ENCODE data around the gene LRRC18. TPM values are rescaled to one million over a fixed set of nuclear protein-coding genes. Genes with fewer than 3 reads are reported as not detected.

LRRC18 gene
- total RNA-seq, 1 experiment from 2014 or later: not detected

DNA sequence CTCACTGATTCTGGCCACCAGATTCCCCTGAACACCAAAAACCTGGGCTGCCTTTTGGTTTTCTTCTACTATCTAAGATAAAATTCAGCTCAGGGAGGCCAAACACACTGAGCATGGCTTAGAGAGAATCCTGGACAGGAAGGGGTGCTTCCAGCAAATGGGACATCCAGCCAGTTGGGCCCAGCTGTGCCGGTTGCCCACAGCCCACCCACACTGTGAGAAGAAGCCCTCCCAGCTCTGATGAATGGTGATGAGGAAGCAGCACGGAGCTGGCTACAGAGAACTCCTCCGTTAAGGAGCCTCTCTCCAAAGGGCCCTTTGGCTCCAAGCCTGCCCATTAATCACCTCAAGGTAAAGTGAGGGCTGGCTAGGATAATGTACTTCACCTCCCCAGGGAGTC is 15.9 kb downstream of the LRRC18 start:
- ChIA-PET POLR2A (no interaction called here), CTCF (interaction anchor here (0.5 kb wide), 1 partner anchor 587 kb away, joined by 3 read pairs; no protein-coding TSS in a partner anchor)
- no peak overlapping the region for H3K4me3 Mint-ChIP-seq (ENCODE audit: unreplicated experiment)
- no peaks in the 10 kb centered on the region for H3K36me3 Mint-ChIP-seq (ENCODE audit: insufficient read depth, unreplicated experiment)
- H3K4me3 ChIP-seq (ENCODE audit: low read depth, low read length): no peak overlapping the region
- BruUV-seq (replicated peaks): no TSS peak
- H3K27ac Mint-ChIP-seq (ENCODE audit: unreplicated experiment): no peak overlapping the region
- H3K27me3 ChIP-seq (replicated peaks; ENCODE audit: control insufficient read depth, insufficient read depth, low read length): 0 out of 2 replicates have a peak, but pooled peaks cover 2% of the 10 kb centered on the region
- H3K9me3 ChIP-seq: no peaks in the 10 kb centered on the region
- H3K4me1 ChIP-seq: no peaks in the 10 kb centered on the region
- intact Hi-C loops (cut with micrococcal nuclease; ENCODE audit: unreplicated experiment): no loop called here
- no peaks in the 10 kb centered on the region for H3K4me1 Mint-ChIP-seq (ENCODE audit: low read depth, unreplicated experiment)
- H3K9me3 Mint-ChIP-seq (ENCODE audit: unreplicated experiment): no peaks in the 10 kb centered on the region
- DNase-seq: no peak
- TF ChIP-seq, protein P1, sequence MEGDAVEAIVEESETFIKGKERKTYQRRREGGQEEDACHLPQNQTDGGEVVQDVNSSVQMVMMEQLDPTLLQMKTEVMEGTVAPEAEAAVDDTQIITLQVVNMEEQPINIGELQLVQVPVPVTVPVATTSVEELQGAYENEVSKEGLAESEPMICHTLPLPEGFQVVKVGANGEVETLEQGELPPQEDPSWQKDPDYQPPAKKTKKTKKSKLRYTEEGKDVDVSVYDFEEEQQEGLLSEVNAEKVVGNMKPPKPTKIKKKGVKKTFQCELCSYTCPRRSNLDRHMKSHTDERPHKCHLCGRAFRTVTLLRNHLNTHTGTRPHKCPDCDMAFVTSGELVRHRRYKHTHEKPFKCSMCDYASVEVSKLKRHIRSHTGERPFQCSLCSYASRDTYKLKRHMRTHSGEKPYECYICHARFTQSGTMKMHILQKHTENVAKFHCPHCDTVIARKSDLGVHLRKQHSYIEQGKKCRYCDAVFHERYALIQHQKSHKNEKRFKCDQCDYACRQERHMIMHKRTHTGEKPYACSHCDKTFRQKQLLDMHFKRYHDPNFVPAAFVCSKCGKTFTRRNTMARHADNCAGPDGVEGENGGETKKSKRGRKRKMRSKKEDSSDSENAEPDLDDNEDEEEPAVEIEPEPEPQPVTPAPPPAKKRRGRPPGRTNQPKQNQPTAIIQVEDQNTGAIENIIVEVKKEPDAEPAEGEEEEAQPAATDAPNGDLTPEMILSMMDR (IDR thresholded peaks at IDR 0.05; ENCODE audit: insufficient read depth in 1 of 2, low read depth in 1 of 2, low read length in 1 of 2, severe bottlenecking in 1 of 2, unreplicated experiment in 1 of 2): no peak
- H3K27me3 Mint-ChIP-seq (ENCODE audit: insufficient read depth, unreplicated experiment): peaks cover 27% of the 10 kb centered on the region
- no peaks in the 10 kb centered on the region for H3K36me3 ChIP-seq (ENCODE audit: control insufficient read depth, insufficient read depth, low read length)

DNA sequence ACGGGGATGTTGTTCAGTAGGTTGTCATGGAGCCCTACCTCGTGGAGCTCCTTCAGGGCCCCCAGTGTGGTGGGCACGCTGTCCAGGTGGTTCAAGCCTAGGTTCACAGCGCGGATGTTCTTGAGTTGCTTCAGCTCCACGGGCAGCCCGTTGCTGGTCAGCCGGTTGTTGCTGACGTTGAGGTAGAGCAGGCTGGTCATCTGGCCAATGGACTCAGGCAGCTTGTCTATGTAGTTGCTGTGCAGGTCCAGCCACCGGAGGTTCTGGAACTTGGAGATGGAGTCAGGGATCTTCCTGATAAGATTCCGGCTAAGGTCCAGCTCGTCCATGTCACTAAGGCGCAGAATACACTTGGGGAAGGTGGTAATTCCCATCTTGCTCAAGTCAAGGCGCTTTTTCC is 26.0 kb downstream of the LRRC18 start:
- Histone ChIP-seq H3K27me3 (replicated peaks; ENCODE audit: control insufficient read depth, insufficient read depth, low read length) (peaks cover 4% of the 10 kb centered on the region), H3K4me1 (no peaks in the 10 kb centered on the region), H3K9me3 (no peaks in the 10 kb centered on the region), H3K36me3 (ENCODE audit: control insufficient read depth, insufficient read depth, low read length) (no peaks in the 10 kb centered on the region), H3K4me3 (ENCODE audit: low read depth, low read length) (no peak overlapping the region)
- POLR2A ChIA-PET: no interaction called here
- intact Hi-C loops (cut with micrococcal nuclease; ENCODE audit: unreplicated experiment): no loop called here
- H3K27ac Mint-ChIP-seq (ENCODE audit: unreplicated experiment): no peak overlapping the region
- no peaks in the 10 kb centered on the region for H3K4me1 Mint-ChIP-seq (ENCODE audit: low read depth, unreplicated experiment)
- DNase-seq: no peak
- H3K9me3 Mint-ChIP-seq (ENCODE audit: unreplicated experiment): peaks cover 9% of the 10 kb centered on the region
- BruUV-seq (replicated peaks): no TSS peak
- no peaks in the 10 kb centered on the region for H3K36me3 Mint-ChIP-seq (ENCODE audit: insufficient read depth, unreplicated experiment)
- H3K27me3 Mint-ChIP-seq (ENCODE audit: insufficient read depth, unreplicated experiment): peaks cover 42% of the 10 kb centered on the region
- TF ChIP-seq, protein P1 (IDR thresholded peaks at IDR 0.05; ENCODE audit: insufficient read depth in 1 of 2, low read depth in 1 of 2, low read length in 1 of 2, severe bottlenecking in 1 of 2, unreplicated experiment in 1 of 2): no peak
- CTCF ChIA-PET: interaction anchor here (0.6 kb wide), 1 partner anchor 257 kb away, joined by 4 read pairs; no protein-coding TSS in a partner anchor
- H3K4me3 Mint-ChIP-seq (ENCODE audit: unreplicated experiment): no peak overlapping the region

DNA sequence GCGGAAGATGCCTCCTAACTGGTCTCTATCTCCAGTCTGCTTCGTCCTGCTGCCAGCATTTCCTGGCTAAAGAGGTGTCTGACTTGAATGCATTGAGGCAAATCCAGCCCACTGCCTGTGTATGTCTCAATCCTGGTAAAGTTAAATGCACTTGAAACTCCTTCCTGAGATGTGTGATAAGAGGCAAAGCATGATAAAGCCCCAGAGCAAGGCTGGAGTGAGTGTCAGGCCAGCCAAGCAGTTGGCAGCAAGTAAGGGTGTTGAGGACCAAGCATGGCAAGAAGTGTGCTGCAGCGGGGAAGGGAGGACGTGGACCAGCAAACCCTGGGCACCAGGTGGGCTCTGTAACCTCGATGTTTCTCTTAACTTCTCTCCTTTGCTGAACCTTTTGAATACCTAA is 29.1 kb downstream of the LRRC18 start:
- no peak overlapping the region for H3K27ac Mint-ChIP-seq (ENCODE audit: unreplicated experiment)
- H3K27me3 Mint-ChIP-seq (ENCODE audit: insufficient read depth, unreplicated experiment): peaks cover 35% of the 10 kb centered on the region
- H3K36me3 Mint-ChIP-seq (ENCODE audit: insufficient read depth, unreplicated experiment): no peaks in the 10 kb centered on the region
- no peak for DNase-seq
- H3K27me3 ChIP-seq (replicated peaks; ENCODE audit: control insufficient read depth, insufficient read depth, low read length): peaks cover 2% of the 10 kb centered on the region; the same call in 1 of the 2 replicates
- H3K4me1 ChIP-seq: no peaks in the 10 kb centered on the region
- no peak overlapping the region for H3K4me3 ChIP-seq (ENCODE audit: low read depth, low read length)
- ChIA-PET CTCF (no interaction called here), POLR2A (no interaction called here)
- no peak overlapping the region for H3K4me3 Mint-ChIP-seq (ENCODE audit: unreplicated experiment)
- BruUV-seq (replicated peaks): no TSS peak
- H3K4me1 Mint-ChIP-seq (ENCODE audit: low read depth, unreplicated experiment): no peaks in the 10 kb centered on the region
- intact Hi-C loops (cut with micrococcal nuclease; ENCODE audit: unreplicated experiment): no loop called here
- no peaks in the 10 kb centered on the region for H3K36me3 ChIP-seq (ENCODE audit: control insufficient read depth, insufficient read depth, low read length)
- TF ChIP-seq, protein P1 (IDR thresholded peaks at IDR 0.05; ENCODE audit: insufficient read depth in 1 of 2, low read depth in 1 of 2, low read length in 1 of 2, severe bottlenecking in 1 of 2, unreplicated experiment in 1 of 2): no peak
- H3K9me3 ChIP-seq: no peaks in the 10 kb centered on the region
- H3K9me3 Mint-ChIP-seq (ENCODE audit: unreplicated experiment): no peaks in the 10 kb centered on the region
